ENCODE results near the gene ADGRA1. TPM values are rescaled to one million over a fixed set of nuclear protein-coding genes. Genes with fewer than 3 reads are reported as not detected.

Gene ADGRA1
- total and polyA plus RNA-seq, 2 of the 8 experiments (the other 6 are each of a cell fraction or from before 2014, with no cell fraction given) = 0.17 to 0.21 TPM

- no peak overlapping the region for H3K56ac ChIP-seq (replicated peaks; ENCODE audit: insufficient read length, low read depth, low read length)
- H3K4ac ChIP-seq (replicated peaks; ENCODE audit: insufficient read length, low read depth, low read length) = no peak overlapping the region
- no peak overlapping the region for H3K4me3 ChIP-seq (ENCODE audit: extremely low read depth in 1 of 4, insufficient read depth in 2 of 4, low read depth in 3 of 4, low read length in 4 of 4)
- H4K8ac ChIP-seq (ENCODE audit: extremely low read depth, insufficient read depth, low read length) = no peak overlapping the region; the same call in 1 of the 2 replicates
- no peak overlapping the region for H3K23ac ChIP-seq (ENCODE audit: insufficient read length)
- no peak overlapping the region for H4K5ac ChIP-seq (ENCODE audit: insufficient read length, low read depth, low read length)
- no peak overlapping the region; the same call in 1 of the 2 replicates for H3K18ac ChIP-seq (ENCODE audit: extremely low read depth, low read length)
- 0 out of 2 replicates have a peak overlapping the region, but pooled peaks have one; percentile 72 for H2BK20ac ChIP-seq (ENCODE audit: low read length)
- no peak overlapping the region for H3K14ac ChIP-seq (ENCODE audit: insufficient read length)
- no peaks in the 10 kb centered on the region for H3K79me1 ChIP-seq (ENCODE audit: low read depth, low read length)
- 92% methylated on average over 23 of the region's 30 CpGs; no CpG with 5 or more reads in 1 of the 2 experiments for WGBS, 2 experiments (ENCODE audit: extremely low coverage in 1 of 2, insufficient coverage in 1 of 2, insufficient read length in 1 of 2, insufficient replicate concordance in 2 of 2, low coverage in 1 of 2, low lambda C conversion rate in 2 of 2, missing lambda C conversion rate in 1 of 2)
- H2AFZ ChIP-seq (ENCODE audit: low read length) = no peak overlapping the region
- H3K4me1 ChIP-seq (replicated peaks in 1 of 4; ENCODE audit: control insufficient read depth in 3 of 4, insufficient read depth in 4 of 4, low read length in 3 of 4) = no peaks in the 10 kb centered on the region; a peak in 4 of 7 replicates
- no peak overlapping the region for H3K4me2 ChIP-seq (ENCODE audit: insufficient read depth in 1 of 2, low read depth in 2 of 2, low read length in 2 of 2)
- peaks cover 16 to 26% (median 23%) of the 10 kb centered on the region in 4 experiments for H3K27me3 ChIP-seq (replicated peaks in 1 of 4; ENCODE audit: control insufficient read depth in 3 of 4, extremely low read depth in 1 of 4, insufficient read depth in 3 of 4, low read length in 3 of 4)
- no peaks in the 10 kb centered on the region for H3K36me3 ChIP-seq (ENCODE audit: control insufficient read depth in 2 of 4, insufficient read depth in 4 of 4, low read length in 3 of 4)
- peaks cover 9% of the 10 kb centered on the region; the same call in 1 of the 2 replicates for H3K23me2 ChIP-seq (ENCODE audit: low read depth, low read length)
- peaks cover 2 to 6% of the 10 kb centered on the region in 2 experiments for H4K20me1 ChIP-seq (replicated peaks in 1 of 2; ENCODE audit: control insufficient read depth in 1 of 2, insufficient read depth in 2 of 2, low read length in 2 of 2)
- H3K79me2 ChIP-seq (ENCODE audit: control insufficient read depth in 1 of 2, insufficient read depth in 2 of 2, low read length in 2 of 2) = no peaks in the 10 kb centered on the region
- ChIA-PET CTCF (ENCODE audit: partially characterized antibody) (interaction anchor here (1.2 to 1.7 kb wide), 3 partner anchors 10 to 15 kb away, joined by 3 to 4 read pairs (median 4); no protein-coding TSS in a partner anchor), POLR2A (ENCODE audit: partially characterized antibody) (no interaction called here)
- H4K91ac ChIP-seq (replicated peaks; ENCODE audit: insufficient read length, low read length) = no peak overlapping the region
- H3K27ac ChIP-seq (ENCODE audit: low read depth, low read length) = no peak overlapping the region
- H3K9me3 ChIP-seq (ENCODE audit: insufficient read depth in 2 of 2, low read depth in 1 of 2, low read length in 1 of 2) = no peaks in the 10 kb centered on the region
- no peak overlapping the region for H2BK120ac ChIP-seq (replicated peaks; ENCODE audit: low read depth, low read length)
- FAIRE-seq (no peak), DNase-seq (ENCODE audit: low read depth in 1 of 2, low spot score in 2 of 2) (no peak)
- no peak overlapping the region for H3K9ac ChIP-seq (replicated peaks in 1 of 4; ENCODE audit: extremely low read depth in 1 of 4, low read depth in 3 of 4, low read length in 3 of 4)
- no peak overlapping the region for H2BK5ac ChIP-seq (ENCODE audit: low read depth, low read length)
- no peak overlapping the region; the same call in 1 of the 2 replicates for H2BK12ac ChIP-seq (ENCODE audit: low read depth, low read length)
- no peak overlapping the region for H2BK15ac ChIP-seq (ENCODE audit: low read length)
- H2AK5ac ChIP-seq (ENCODE audit: low read depth, low read length) = no peak overlapping the region
- TF ChIP-seq KDM1A (IDR thresholded peaks at IDR 0.05; ENCODE audit: borderline replicate concordance, low read length) (no peak), KDM4A (IDR thresholded peaks at IDR 0.05; ENCODE audit: low read depth, low read length, severe bottlenecking) (no peak), NRF1 (IDR thresholded peaks at IDR 0.05; ENCODE audit: low read depth, low read length) (no peak), MAFK (IDR thresholded peaks at IDR 0.05; ENCODE audit: low read depth, low read length) (no peak), EP300 (IDR thresholded peaks at IDR 0.05; ENCODE audit: borderline replicate concordance in 1 of 2, low read depth in 2 of 2, low read length in 2 of 2) (no peak), JUND (IDR thresholded peaks at IDR 0.05; ENCODE audit: low read length) (no peak)
Measured at GRCh38 chr10:133083422-133084100, 4.2 kb upstream of the ADGRA1 start.
